WERI-Rb-1 (cell line): ENCODE data around the gene PODN.

Source experiments
- DNase-seq: peaks from one replicate; pipeline ENCODE4 v3.0.0-alpha.2; 2020
- H3K27ac ChIP-seq: fragments of 250-450 bp; sonication (Bioruptor Pico); 2 replicates; pipeline ENCODE4 v1.5.1; 2020; ENCODE audit warnings: mild to moderate bottlenecking, moderate library complexity
- H3K27me3 ChIP-seq: fragments of 250-450 bp; sonication (Bioruptor Pico); 2 replicates; pipeline ENCODE4 v1.5.1; 2021; ENCODE audit warnings: mild to moderate bottlenecking, low read depth, moderate library complexity; ENCODE audit not compliant: insufficient read depth, severe bottlenecking
- H3K36me3 ChIP-seq: fragments of 250-450 bp; sonication (Bioruptor Pico); 2 replicates; pipeline ENCODE4 v1.5.1; 2020; ENCODE audit warnings: mild to moderate bottlenecking, moderate library complexity
- H3K4me3 ChIP-seq: 2 replicates; pipeline ENCODE4 v1.5.1; 2011; ENCODE audit warnings: low read depth, mild to moderate bottlenecking, control low read depth, low read length
- H3K9me3 ChIP-seq: fragments of 250-450 bp; sonication (Bioruptor Pico); 2 replicates; pipeline ENCODE4 v1.5.1; 2021; ENCODE audit warnings: mild to moderate bottlenecking, moderate library complexity; ENCODE audit not compliant: severe bottlenecking
- CTCF ChIP-seq: IDR thresholded peaks from 2 replicates; pipeline ENCODE4 v1.5.1; 2011; ENCODE audit warnings: low read depth, mild to moderate bottlenecking, control low read depth, inconsistent platforms, low read length

Gene PODN

DNA sequence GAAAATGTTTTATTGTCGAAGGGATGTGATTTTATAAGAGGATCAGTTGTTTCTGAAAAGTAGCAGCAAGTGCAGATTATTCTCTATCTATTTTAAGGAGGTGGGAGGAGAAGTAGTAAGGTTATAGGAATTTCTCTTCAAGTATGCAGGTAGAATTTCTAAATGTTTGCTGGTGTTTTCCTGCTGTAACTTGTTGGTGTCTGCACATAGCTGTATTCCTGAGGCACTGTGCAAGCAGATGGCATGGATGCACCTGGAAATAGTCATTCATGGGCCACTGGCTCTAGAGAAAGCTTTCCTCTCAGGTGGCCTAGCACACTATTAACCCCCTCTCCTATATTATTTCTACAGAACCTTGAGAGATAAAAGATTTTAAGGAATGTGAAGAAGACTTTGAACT lies 30.3 kb upstream of the PODN start:
- DNase-seq: no peak
- Histone ChIP-seq H3K4me3 (no peak overlapping the region), H3K36me3 (peaks cover 3% of the 10 kb centered on the region), H3K27ac (no peak overlapping the region), H3K9me3 (no peaks in the 10 kb centered on the region), H3K27me3 (no peaks in the 10 kb centered on the region)
- TF ChIP-seq CTCF: no peak

DNA sequence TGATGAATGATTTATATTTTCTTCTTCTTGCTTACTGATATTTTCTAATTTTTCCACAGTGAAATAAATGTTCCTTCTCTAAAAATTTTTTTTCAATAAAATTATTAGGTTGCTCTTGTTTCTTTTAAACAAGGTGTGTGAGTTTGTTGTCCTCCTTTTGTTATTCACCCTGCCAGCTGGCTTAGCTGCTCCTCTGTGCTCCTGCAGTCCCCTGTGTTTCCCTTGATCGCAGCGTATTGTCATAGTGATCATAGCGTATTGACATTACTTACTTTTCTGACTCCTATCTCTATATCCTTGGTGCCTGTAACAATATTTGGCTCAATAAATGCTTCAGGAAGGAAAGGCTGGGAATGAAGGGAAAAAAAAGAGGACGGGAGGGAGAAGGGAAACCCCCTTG lies 24.9 kb upstream of the PODN start:
- TF ChIP-seq CTCF: no peak
- DNase-seq: no peak
- H3K9me3 ChIP-seq: no peaks in the 10 kb centered on the region
- peaks cover 8% of the 10 kb centered on the region for H3K36me3 ChIP-seq
- no peaks in the 10 kb centered on the region for H3K27me3 ChIP-seq
- H3K27ac ChIP-seq: no peak overlapping the region
- H3K4me3 ChIP-seq: no peak overlapping the region

DNA sequence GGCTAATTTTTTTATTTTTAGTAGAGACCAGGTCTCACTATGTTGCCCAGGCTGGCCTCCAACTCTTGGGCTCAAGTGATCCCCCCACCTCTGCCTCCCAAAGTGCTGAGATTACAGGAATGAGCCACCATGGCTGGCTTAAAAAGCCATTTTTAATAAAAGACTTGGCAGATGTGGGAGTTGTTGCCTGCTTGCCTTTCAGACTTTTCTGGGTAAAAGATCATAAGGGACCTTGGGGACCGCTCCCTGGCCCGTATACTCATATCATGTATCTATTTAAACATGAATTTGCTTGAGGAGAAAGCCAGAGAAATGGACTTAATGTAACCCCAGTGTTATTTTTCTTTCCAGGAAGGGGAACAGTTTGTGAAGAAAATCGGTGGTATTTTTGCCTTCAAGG lies 23.4 kb upstream of the PODN start:
- no peak for TF ChIP-seq CTCF
- Histone ChIP-seq H3K4me3 (no peak overlapping the region), H3K27ac (no peak overlapping the region), H3K27me3 (no peaks in the 10 kb centered on the region), H3K9me3 (no peaks in the 10 kb centered on the region), H3K36me3 (peaks cover 8% of the 10 kb centered on the region)
- no peak for DNase-seq

DNA sequence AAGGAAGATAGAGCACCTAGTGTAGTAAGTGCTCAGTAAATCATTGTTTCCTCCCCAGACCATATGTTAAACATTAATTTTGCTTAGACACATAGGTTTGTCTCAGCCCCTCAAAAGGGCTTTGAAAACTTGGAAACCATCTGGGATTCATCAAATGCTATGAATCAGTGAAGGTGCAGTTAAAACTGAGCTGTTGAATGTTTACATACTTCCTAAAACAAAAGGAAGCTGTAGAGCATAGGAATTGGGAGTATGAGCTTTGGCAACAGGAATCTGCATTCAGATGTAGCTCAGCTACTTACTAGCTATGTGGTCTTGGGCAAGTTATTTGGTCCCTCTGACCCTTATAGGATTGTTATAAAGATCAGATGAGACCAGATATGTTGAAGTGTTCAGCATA lies 18.7 kb upstream of the PODN start:
- no peak for TF ChIP-seq CTCF
- Histone ChIP-seq H3K27ac (no peak overlapping the region), H3K4me3 (no peak overlapping the region), H3K9me3 (no peaks in the 10 kb centered on the region), H3K27me3 (no peaks in the 10 kb centered on the region), H3K36me3 (peaks cover 8% of the 10 kb centered on the region)
- DNase-seq: no peak

GRCh38 chr1:53044926-53045325 lies 17.1 kb upstream of the PODN start:
- no peak for TF ChIP-seq CTCF
- H3K36me3 ChIP-seq: no peaks in the 10 kb centered on the region; the same call in none of the 2 replicates
- H3K9me3 ChIP-seq: no peaks in the 10 kb centered on the region
- H3K27ac ChIP-seq: no peak overlapping the region
- H3K27me3 ChIP-seq: no peaks in the 10 kb centered on the region
- no peak for DNase-seq
- H3K4me3 ChIP-seq: no peak overlapping the region

DNA sequence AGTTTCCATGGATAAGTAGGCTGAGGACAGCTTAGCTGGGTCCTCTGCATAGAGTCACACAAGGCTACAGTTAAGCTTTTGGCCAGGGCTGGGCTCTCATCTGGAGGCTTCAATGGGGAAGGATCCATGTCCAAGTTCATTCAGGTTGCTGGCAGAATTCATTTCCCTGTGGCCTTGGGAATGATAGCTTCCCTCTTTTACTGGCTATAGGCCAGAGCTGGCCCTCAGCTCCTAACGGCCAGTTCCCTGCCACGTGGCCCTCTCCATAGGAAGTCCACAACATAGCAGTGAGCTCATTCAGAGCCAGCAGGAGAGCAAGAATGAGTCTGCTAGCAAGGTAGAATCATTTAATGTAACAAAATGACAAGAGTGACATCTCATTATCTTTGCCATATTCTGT lies 15.1 kb upstream of the PODN start:
- Histone ChIP-seq H3K4me3 (no peak overlapping the region), H3K36me3 (no peaks in the 10 kb centered on the region; the same call in none of the 2 replicates), H3K27ac (no peak overlapping the region; the same call in 1 of the 2 replicates), H3K27me3 (no peaks in the 10 kb centered on the region), H3K9me3 (no peaks in the 10 kb centered on the region)
- no peak for TF ChIP-seq CTCF
- DNase-seq: peak; percentile 55
